Endothelial cell (in vitro differentiated cells): ENCODE data around the gene TNK2. TPM values are rescaled to one million over a fixed set of nuclear protein-coding genes. Genes with fewer than 3 reads are reported as not detected.
A peak's percentile ranks its signal among the peaks of the same experiment; 100 is the strongest.

Experiments
- DNase-seq: peaks from one replicate; pipeline ENCODE4 v3.0.0; 2021; ENCODE audit warnings: low spot score
- H3K27ac Mint-ChIP-seq: one replicate; pipeline ENCODE4 v1.8.0; 2021; ENCODE audit warnings: mixed read lengths, inconsistent platforms; ENCODE audit not compliant: unreplicated experiment
- H3K27me3 Mint-ChIP-seq: one replicate; pipeline ENCODE4 v1.8.0; 2021; ENCODE audit warnings: mild to moderate bottlenecking, moderate library complexity, mixed read lengths, inconsistent platforms; ENCODE audit not compliant: unreplicated experiment
- H3K36me3 Mint-ChIP-seq: one replicate; pipeline ENCODE4 v1.8.0; 2021; ENCODE audit warnings: mild to moderate bottlenecking, low read depth, mixed read lengths, inconsistent platforms; ENCODE audit not compliant: unreplicated experiment
- H3K4me1 Mint-ChIP-seq: one replicate; pipeline ENCODE4 v1.8.0; 2021; ENCODE audit warnings: mild to moderate bottlenecking, mixed read lengths, inconsistent platforms; ENCODE audit not compliant: unreplicated experiment
- H3K4me3 Mint-ChIP-seq: one replicate; pipeline ENCODE4 v1.8.0; 2021; ENCODE audit warnings: mild to moderate bottlenecking, mixed read lengths, inconsistent platforms; ENCODE audit not compliant: unreplicated experiment
- H3K9me3 Mint-ChIP-seq: one replicate; pipeline ENCODE4 v1.8.0; 2021; ENCODE audit warnings: mixed read lengths, inconsistent platforms; ENCODE audit not compliant: unreplicated experiment
- total RNA-seq: library from RNA; stranded (reverse); fragmentation: NEBNext Ultra II Directional; extraction: Animal tissue kit (Norgen Biotek cat#: 25700); gene quantifications from one replicate; pipeline ENCODE4 v1.2.1, GENCODE V29; 2021; ENCODE audit not compliant: unreplicated experiment
- TF ChIP-seq, protein P1 (sequence below): fragments of 200-600 bp; sonication (generic); IDR thresholded peaks from one replicate; pipeline ENCODE4 v1.5.0; 2021; ENCODE audit warnings: antibody characterized with exemption; ENCODE audit not compliant: unreplicated experiment

TNK2 gene
- total RNA-seq, 1 donor from 2014 or later: 135 TPM

DNA sequence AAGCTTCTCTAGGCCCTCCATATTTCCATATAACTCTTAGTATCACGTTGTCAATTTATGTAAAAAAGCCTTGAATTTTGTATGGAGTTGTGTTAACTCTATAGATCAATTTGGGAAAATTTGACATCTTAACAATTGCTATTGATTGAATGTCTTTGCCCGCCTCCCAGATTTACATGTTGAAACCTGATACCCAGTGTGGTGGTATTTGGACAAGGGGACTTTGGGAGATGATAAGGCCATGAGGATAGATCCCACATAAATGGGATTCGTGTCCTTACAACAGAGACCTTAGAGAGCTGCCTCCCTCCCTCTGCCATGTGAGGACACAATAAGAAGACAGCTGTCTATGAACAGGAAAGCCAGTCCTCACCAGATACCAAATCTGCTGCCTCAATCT lies 21.1 kb upstream of the TNK2 start:
- no peak overlapping the region for H3K4me3 Mint-ChIP-seq
- TF ChIP-seq, protein P1, sequence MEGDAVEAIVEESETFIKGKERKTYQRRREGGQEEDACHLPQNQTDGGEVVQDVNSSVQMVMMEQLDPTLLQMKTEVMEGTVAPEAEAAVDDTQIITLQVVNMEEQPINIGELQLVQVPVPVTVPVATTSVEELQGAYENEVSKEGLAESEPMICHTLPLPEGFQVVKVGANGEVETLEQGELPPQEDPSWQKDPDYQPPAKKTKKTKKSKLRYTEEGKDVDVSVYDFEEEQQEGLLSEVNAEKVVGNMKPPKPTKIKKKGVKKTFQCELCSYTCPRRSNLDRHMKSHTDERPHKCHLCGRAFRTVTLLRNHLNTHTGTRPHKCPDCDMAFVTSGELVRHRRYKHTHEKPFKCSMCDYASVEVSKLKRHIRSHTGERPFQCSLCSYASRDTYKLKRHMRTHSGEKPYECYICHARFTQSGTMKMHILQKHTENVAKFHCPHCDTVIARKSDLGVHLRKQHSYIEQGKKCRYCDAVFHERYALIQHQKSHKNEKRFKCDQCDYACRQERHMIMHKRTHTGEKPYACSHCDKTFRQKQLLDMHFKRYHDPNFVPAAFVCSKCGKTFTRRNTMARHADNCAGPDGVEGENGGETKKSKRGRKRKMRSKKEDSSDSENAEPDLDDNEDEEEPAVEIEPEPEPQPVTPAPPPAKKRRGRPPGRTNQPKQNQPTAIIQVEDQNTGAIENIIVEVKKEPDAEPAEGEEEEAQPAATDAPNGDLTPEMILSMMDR: no peak
- no peaks in the 10 kb centered on the region for H3K27me3 Mint-ChIP-seq
- H3K36me3 Mint-ChIP-seq: no peaks in the 10 kb centered on the region
- DNase-seq: no peak
- H3K27ac Mint-ChIP-seq: no peak overlapping the region
- H3K9me3 Mint-ChIP-seq: no peaks in the 10 kb centered on the region
- peaks cover 3% of the 10 kb centered on the region for H3K4me1 Mint-ChIP-seq

DNA sequence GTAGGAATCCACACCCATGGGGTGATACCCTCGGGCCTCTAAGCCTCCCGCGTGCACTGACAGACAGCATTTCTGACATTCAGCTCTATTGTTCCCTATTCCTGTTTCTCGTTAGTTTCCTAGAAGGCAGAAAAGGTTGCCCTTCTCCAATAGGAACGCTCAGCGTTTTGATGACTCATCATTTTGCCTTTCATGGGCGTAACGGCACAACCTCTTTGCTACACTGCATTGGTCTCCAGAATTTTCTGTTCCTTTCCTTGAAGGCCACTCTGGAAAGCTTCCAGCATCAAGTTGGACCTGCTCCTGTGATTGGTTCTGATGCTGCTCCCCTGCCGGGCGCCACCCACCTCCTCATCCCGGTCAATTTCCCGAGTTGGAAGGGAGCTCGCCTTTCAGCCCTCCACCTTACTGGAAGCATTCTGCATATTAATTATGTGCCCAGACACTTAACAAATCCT lies 13.0 kb upstream of the TNK2 start:
- H3K4me3 Mint-ChIP-seq: no peak overlapping the region
- peaks cover 5% of the 10 kb centered on the region for H3K4me1 Mint-ChIP-seq
- DNase-seq: no peak
- H3K27ac Mint-ChIP-seq: no peak overlapping the region
- no peaks in the 10 kb centered on the region for H3K9me3 Mint-ChIP-seq
- TF ChIP-seq, protein P1: no peak
- peaks cover 2% of the 10 kb centered on the region for H3K27me3 Mint-ChIP-seq
- H3K36me3 Mint-ChIP-seq: no peaks in the 10 kb centered on the region

- H3K36me3 Mint-ChIP-seq: no peaks in the 10 kb centered on the region
- TF ChIP-seq, protein P1: no peak
- no peak for DNase-seq
Measured at GRCh38 chr3:195918176-195918575, 9.8 kb upstream of the TNK2 start.

DNA sequence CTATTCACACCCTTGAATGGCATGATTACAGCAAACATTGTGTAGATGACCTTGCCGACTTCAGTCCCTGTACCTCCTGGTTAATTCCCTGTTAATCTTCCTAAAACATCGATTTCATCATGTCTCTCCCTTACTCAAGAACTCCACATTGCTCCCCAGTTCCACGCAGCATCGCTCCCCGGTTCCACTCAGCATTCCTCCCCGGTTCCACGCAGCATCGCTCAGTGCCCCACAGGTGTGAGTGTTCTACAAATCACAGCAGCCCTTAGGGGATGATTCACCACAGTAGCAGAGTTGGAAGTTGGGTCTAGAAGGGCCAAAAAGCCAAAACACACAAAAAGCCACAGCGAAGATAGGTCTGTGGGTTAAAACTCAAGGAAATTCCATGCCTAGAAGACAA lies 8.6 kb upstream of the TNK2 start:
- Mint-ChIP-seq H3K27ac (no peak overlapping the region), H3K9me3 (no peaks in the 10 kb centered on the region), H3K36me3 (no peaks in the 10 kb centered on the region), H3K4me1 (peaks cover 5% of the 10 kb centered on the region), H3K27me3 (peaks cover 3% of the 10 kb centered on the region), H3K4me3 (no peak overlapping the region)
- no peak for DNase-seq
- TF ChIP-seq, protein P1: no peak

More at GRCh38 chr3:195918176-195918575, 9.8 kb upstream of the TNK2 start:
- H3K4me1 Mint-ChIP-seq: peaks cover 5% of the 10 kb centered on the region
- H3K4me3 Mint-ChIP-seq: peak overlapping the region; percentile 22
- peaks cover 3% of the 10 kb centered on the region for H3K27me3 Mint-ChIP-seq
- no peak overlapping the region for H3K27ac Mint-ChIP-seq
- H3K9me3 Mint-ChIP-seq: no peaks in the 10 kb centered on the region

GRCh38 chr3:195916291-195916690 lies 7.9 kb upstream of the TNK2 start:
- peaks cover 3% of the 10 kb centered on the region for H3K4me1 Mint-ChIP-seq
- H3K4me3 Mint-ChIP-seq: no peak overlapping the region
- TF ChIP-seq, protein P1: no peak
- no peaks in the 10 kb centered on the region for H3K9me3 Mint-ChIP-seq
- H3K27me3 Mint-ChIP-seq: peaks cover 4% of the 10 kb centered on the region
- H3K36me3 Mint-ChIP-seq: no peaks in the 10 kb centered on the region
- H3K27ac Mint-ChIP-seq: no peak overlapping the region
- DNase-seq: no peak
